ENCODE results near the gene KLF5.

GRCh38 chr13:73090116-73090822 is 31.5 kb downstream of the KLF5 start:
- TF ChIP-seq CTCF (IDR thresholded peaks at IDR 0.05 in 4 of 5, conservative IDR thresholded peaks at IDR 0.05 in 1 of 5): no peak
- no peak for TF ChIP-seq POLR2A (IDR thresholded peaks at IDR 0.05)
